Measurements from ENCODE around the gene TLE2. TPM values are rescaled to one million over a fixed set of nuclear protein-coding genes. Genes with fewer than 3 reads are reported as not detected.

TLE2 gene
- total and polyA plus RNA-seq, 9 of the 15 experiments (the other 6 are each of a cell fraction or from before 2014, with no cell fraction given), result 0.35 to 13.1 (median 6.2) TPM

DNA sequence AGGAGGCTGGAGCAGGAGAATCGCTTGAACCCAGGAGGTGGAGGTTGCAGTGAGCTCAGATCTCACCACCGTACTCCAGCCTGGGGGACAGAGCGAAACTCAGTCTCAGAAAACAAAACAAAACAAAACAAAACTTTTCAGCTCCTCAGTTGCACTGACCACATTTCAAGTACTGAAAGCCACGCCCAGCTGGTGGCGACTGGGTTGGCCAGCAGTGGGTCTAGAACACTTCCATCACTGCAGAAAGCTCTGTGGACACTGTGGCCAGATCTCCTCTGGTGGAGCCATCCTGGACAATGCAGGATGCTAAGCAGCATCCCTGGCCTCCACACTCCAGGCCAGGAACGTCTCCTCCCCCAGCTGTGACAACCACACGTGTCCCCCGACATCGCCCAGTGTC, 21.1 kb downstream of the TLE2 start:
- BruUV-seq (replicated peaks), result no TSS peak
- Histone ChIP-seq H3K4me1 (replicated peaks in 1 of 2; ENCODE audit: control insufficient read depth in 2 of 2, insufficient read depth in 2 of 2, low read length in 2 of 2) (peaks cover 0 to 28% of the 10 kb centered on the region in 2 experiments; a peak in 2 of 5 replicates), H3K9me3 (replicated peaks; ENCODE audit: control insufficient read depth, insufficient read depth, low read depth, low read length) (no peaks in the 10 kb centered on the region), H3K36me3 (ENCODE audit: control insufficient read depth, insufficient read depth, low read length) (no peaks in the 10 kb centered on the region), H2AFZ (ENCODE audit: low read depth, low read length) (no peak overlapping the region), H3K9ac (ENCODE audit: insufficient read depth in 1 of 2, low read depth in 2 of 2, low read length in 2 of 2) (0 out of 4 replicates have a peak overlapping the region, but pooled peaks of 1 of the 2 experiments have one; percentile 70), H3K27ac (ENCODE audit: extremely low read depth, low read depth, low read length) (no peak overlapping the region), H3K27me3 (ENCODE audit: control insufficient read depth in 2 of 2, insufficient read depth in 2 of 2, low read length in 2 of 2) (no peaks in the 10 kb centered on the region; a peak in 1 of 5 replicates), H3K79me2 (ENCODE audit: control insufficient read depth, insufficient read depth, low read length) (no peaks in the 10 kb centered on the region), H3K4me3 (no peak overlapping the region), H4K20me1 (replicated peaks; ENCODE audit: control insufficient read depth, insufficient read depth, low read length) (no peaks in the 10 kb centered on the region), H3K4me2 (ENCODE audit: insufficient read depth, low read length) (no peak overlapping the region), H3K9me1 (ENCODE audit: control insufficient read depth, insufficient read depth, low read length) (no peaks in the 10 kb centered on the region)
- POLR2A ChIA-PET, result interaction anchor here (0.7 to 0.9 kb wide), 3 partner anchors 26 to 58 kb away, joined by 3 read pairs; partner anchors contain the start of gene TLE6
- intact Hi-C loops (cut with micrococcal nuclease), result no loop called here
- in situ Hi-C loops (cut with MboI), result no loop called here
- DNase-seq (ENCODE audit: extremely low read depth in 1 of 4, low spot score in 3 of 4) (no peak), ATAC-seq (no peak), FAIRE-seq (no peak)
- CTCF ChIA-PET (ENCODE audit: low intra/inter-chr PET ratio), result no interaction called here
- WGBS (ENCODE audit: insufficient coverage, low coverage, missing lambda C conversion rate), result 52% methylated on average over 9 of the region's 9 CpGs
- TF ChIP-seq ELF2 (CRISPR knock-in tag; IDR thresholded peaks at IDR 0.05) (no peak), FOXA3 (CRISPR knock-in tag; conservative IDR thresholded peaks at IDR 0.05 in 1 of 2, IDR thresholded peaks at IDR 0.05 in 1 of 2) (no peak), ZNF384 (IDR thresholded peaks at IDR 0.05; ENCODE audit: low read depth, low read length) (no peak), NR2C2 (CRISPR knock-in tag; IDR thresholded peaks at IDR 0.05) (no peak), NR2C2 (tag; IDR thresholded peaks at IDR 0.05) (no peak), XRCC5 (IDR thresholded peaks at IDR 0.05; ENCODE audit: low read depth, low read length) (no peak), MCM7 (IDR thresholded peaks at IDR 0.05) (no peak), MIER1 (IDR thresholded peaks at IDR 0.05; ENCODE audit: low read depth) (no peak), PPARD (CRISPR knock-in tag; IDR thresholded peaks at IDR 0.05) (no peak), NCOA4 (IDR thresholded peaks at IDR 0.05; ENCODE audit: partially characterized antibody) (no peak), LEF1 (IDR thresholded peaks at IDR 0.05) (no peak)
- TF ChIP-seq, protein P1, sequence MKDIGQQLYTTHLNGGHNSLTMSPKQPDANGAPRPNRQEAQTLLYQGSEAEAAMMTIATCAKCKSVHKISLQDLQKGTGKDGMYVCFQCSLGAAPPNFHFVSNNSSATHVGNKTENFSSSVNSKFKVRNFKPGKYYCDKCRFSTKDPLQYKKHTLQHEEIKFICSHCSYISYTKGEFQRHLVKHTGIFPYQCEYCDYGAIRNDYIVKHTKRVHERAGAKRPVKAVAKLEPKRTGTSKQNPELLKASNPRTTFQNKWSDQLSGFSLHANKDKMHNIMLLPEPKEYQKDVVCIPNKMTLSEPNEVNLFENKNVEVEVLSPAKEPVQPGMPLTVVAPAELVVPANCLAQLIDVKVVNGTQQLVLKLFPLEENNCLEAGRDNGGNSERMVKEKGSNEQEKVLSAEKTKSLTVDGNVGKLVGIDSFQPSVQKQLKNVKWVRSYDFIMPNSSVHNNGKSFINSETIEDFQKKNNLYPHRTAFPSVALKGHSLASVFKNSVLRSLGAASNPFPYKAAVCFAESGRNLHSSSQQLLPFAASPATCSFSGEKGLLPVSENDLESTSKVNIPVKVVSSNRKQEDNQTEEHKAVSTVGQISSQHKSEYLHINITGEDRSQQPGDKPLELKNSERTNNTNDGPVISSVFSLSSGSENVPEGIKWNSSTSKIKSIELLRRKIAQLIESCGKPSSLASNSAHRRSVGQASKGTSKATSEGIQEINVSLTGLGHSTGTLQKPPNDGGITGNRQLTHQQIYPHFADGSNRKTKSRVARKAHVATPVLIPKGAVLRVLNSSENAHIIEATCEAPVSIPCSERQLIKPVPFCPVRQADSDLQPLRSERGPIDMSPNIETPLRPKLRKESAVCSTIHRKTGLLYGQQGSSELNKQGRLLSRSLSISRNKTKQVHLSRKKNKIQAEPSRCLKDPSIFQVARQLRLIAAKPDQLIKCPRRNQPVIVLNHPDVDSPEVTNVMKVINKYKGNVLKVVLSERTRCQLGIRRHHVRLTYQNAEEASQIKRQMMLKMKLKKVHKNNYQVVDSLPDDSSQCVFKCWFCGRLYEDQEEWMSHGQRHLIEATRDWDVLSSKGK (CRISPR knock-in tag; IDR thresholded peaks at IDR 0.05), result no peak
- TF ChIP-seq, protein P2, sequence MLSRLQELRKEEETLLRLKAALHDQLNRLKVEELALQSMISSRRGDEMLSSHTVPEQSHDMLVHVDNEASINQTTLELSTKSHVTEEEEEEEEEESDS (CRISPR knock-in tag; IDR thresholded peaks at IDR 0.05), result no peak
- TF ChIP-seq, protein P3, sequence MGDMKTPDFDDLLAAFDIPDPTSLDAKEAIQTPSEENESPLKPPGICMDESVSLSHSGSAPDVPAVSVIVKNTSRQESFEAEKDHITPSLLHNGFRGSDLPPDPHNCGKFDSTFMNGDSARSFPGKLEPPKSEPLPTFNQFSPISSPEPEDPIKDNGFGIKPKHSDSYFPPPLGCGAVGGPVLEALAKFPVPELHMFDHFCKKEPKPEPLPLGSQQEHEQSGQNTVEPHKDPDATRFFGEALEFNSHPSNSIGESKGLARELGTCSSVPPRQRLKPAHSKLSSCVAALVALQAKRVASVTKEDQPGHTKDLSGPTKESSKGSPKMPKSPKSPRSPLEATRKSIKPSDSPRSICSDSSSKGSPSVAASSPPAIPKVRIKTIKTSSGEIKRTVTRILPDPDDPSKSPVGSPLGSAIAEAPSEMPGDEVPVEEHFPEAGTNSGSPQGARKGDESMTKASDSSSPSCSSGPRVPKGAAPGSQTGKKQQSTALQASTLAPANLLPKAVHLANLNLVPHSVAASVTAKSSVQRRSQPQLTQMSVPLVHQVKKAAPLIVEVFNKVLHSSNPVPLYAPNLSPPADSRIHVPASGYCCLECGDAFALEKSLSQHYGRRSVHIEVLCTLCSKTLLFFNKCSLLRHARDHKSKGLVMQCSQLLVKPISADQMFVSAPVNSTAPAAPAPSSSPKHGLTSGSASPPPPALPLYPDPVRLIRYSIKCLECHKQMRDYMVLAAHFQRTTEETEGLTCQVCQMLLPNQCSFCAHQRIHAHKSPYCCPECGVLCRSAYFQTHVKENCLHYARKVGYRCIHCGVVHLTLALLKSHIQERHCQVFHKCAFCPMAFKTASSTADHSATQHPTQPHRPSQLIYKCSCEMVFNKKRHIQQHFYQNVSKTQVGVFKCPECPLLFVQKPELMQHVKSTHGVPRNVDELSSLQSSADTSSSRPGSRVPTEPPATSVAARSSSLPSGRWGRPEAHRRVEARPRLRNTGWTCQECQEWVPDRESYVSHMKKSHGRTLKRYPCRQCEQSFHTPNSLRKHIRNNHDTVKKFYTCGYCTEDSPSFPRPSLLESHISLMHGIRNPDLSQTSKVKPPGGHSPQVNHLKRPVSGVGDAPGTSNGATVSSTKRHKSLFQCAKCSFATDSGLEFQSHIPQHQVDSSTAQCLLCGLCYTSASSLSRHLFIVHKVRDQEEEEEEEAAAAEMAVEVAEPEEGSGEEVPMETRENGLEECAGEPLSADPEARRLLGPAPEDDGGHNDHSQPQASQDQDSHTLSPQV (IDR thresholded peaks at IDR 0.05), result no peak
- TF ChIP-seq, protein P4, sequence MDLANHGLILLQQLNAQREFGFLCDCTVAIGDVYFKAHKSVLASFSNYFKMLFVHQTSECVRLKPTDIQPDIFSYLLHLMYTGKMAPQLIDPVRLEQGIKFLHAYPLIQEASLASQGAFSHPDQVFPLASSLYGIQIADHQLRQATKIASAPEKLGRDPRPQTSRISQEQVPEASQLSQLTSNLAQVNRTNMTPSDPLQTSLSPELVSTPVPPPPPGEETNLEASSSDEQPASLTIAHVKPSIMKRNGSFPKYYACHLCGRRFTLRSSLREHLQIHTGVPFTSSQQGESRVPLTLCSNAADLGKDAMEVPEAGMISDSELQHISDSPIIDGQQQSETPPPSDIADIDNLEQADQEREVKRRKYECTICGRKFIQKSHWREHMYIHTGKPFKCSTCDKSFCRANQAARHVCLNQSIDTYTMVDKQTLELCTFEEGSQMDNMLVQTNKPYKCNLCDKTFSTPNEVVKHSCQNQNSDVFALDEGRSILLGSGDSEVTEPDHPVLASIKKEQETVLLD (IDR thresholded peaks at IDR 0.05), result no peak
